Activated CD4-positive, alpha-beta T cell treated with anti-CD3 and anti-CD28 coated beads, Interleukin-2, amount 50 U/mL, for 24 hours (primary cell): ENCODE measurements around the gene RARS2.

Experiments used
- DNase-seq, 2 donors: peaks; one replicate each; pipeline ENCODE4 v3.0.0-alpha.2; 2020; ENCODE audit warnings: low read depth in 1 of 2, low spot score in 1 of 2

The RARS2 gene

DNA sequence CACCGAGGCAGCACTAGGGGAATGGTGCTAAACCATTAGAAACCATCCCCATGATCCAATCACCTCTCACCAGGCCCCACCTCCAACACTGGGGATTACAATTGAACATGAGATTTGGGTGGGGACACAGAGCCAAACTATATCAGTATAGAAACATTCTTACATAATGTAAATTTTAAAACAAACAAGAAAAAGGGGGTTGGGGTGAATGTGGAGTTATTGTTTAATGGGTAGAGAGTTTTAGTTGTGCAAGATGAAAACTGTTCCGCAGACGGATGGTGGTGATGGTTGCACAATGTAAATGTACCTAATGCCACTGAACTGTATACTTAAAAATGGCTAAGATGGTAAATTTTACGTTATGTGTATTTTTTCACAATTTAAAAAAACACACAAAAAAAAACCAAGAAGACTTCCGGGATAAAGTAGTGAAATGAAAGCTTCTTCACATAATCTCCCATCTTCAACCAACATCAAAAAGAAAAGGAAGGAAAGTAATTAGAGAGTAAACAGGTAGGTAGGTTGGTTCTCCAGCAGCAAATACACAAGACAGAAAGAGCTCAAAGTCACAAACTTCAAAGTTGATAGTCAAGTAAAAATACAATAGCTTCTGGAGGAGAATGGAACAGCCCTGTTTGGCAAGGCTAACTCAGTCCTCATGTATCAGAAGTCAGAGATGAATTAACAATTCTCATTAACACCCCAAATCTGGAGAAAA, 16.3 kb downstream of the RARS2 start:
- no peak for DNase-seq

DNA sequence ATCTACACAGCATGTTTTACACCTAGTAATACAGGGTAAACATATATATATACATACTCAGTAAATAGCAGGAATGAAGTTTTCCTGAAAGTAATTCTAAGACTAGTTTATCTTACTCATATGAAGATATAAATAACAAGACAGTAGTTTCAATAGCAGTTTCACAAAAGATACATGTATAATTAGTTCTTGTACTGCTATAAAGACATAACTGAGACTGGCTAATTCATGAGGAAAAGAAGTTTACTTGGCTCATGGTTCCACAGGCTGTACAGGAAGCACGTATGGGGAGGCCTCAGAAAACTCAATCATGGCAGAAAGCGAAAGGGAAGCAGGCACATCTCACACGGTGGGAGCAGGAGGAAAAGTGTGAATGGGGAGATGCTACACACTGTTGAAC, 16.9 kb downstream of the RARS2 start:
- no peak for DNase-seq

DNA sequence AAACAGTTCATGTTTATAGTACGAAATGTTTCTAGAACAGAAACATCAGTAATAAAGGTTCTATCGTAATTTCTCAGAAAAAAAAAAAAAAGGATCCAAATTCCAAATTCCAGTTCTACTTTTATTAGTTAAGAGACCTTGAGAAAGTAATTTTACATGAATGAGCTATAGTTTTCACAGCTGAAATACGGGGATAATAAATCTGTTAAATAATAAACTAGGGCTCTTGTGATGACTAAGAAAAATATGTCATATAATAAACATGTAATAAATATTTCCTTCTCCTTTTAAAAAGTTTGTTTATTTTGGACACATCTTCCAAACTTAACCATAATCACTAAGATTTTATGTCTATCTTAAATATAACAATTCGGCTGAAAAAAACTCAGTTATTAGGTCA, 17.8 kb downstream of the RARS2 start:
- no peak for DNase-seq

- no peak for DNase-seq
Observed at GRCh38 chr6:87561017-87561416, 28.8 kb downstream of the RARS2 start.

- DNase-seq = no peak
Observed at GRCh38 chr6:87558446-87558845, 31.3 kb downstream of the RARS2 start.

DNA sequence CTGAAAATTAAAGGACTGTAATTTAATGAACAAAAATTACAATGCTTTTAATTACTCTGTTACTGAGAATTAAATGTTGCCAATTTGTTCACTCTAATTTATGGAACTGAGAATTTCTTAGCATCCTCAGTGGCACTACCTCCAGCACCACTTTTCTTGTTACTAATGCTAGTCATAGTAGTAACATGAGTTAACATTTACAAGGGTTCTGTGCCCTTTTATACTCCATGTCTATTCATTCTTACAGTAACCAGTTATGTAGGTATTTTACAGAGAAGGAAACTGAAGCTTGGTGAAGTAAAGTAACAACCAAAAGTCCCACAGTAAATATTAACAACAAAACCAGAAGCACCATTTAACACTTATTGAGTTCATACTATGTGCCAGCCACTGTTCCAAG, 34.3 kb downstream of the RARS2 start:
- no peak for DNase-seq

DNA sequence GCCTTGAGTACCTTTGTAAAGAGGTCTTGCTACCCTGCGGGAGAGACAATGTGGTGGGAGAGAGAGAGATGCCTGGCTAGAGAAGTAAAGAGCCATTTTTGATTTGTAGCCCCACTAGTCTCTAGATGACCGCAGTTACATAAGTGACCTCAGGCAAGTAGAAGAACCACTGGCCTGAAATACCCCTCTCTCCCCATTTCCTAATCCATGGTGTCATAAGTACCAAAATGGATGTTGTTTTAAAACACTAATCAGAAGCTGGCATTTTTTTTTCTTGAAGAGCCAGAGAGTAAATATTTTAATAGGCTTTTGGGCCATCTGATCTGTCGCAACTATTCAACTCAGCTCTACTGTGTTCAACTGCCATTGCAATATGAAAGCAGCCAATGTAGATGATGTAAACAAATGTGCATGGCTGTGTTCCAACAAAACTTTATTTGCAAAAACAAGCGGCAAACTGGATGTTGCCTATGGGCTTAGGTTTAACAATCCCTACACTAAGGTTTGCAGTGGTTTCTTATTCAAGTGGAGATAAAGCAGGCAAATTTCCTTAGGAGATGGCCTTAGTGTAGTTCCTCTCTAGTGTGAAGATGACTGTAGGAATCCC, 36.5 kb downstream of the RARS2 start:
- no peak for DNase-seq

DNA sequence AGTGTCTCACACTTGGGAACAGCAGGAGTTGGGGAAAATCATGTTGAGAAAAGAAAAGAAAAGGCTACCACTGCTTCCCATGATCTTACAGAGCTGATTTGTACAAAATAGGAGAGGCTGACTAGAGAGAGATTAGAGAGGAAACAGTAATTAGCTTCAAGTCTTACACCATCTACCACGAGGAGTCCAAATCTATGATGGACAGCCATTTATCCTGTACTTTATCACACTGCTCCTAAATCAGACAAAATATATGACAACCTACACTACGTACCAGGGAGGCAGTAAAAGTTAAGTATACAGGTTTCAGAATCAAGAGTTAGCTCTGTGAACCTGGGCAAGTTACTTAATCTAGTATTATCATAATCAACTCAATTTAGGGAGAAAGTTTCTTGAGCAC, 38.0 kb downstream of the RARS2 start:
- DNase-seq = no peak

DNA sequence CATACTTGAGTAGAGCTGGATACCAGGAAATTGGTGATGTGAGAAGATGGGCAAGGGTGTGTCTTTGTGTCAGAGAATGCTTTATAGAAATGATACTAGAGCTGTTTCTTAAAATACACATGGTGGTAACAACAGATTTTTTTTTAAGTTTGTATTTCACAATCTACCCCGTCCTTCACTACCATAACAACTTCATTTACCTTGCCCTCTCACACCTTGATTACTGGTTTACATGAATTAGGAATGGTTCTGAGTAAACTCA, 45.4 kb downstream of the RARS2 start:
- no peak for DNase-seq

- no peak for DNase-seq
Observed at GRCh38 chr6:87543696-87544473, 45.9 kb downstream of the RARS2 start.

- no peak for DNase-seq
Observed at GRCh38 chr6:87541744-87542143, 48.0 kb downstream of the RARS2 start.

- no peak for DNase-seq
Observed at GRCh38 chr6:87541041-87541440, 48.7 kb downstream of the RARS2 start.

DNA sequence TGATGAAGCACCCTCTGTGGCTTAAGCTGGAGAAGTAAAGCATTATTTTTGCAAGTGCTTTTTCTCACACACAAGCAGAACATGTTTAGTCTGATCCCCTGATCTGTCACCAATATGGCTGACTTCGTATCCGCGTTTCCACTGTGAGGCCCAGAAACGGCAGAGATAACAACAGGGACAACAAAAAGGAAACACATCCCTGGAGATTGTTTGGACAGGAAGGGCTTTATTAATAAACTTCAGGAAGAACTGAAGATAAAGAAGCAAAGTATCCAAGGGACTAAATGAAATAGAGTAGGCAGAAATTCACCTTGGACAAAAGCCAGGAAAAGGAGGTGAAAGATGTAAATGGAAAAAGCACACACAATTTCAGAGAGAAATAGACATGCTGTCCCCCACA, 49.2 kb downstream of the RARS2 start:
- no peak for DNase-seq

- no peak for DNase-seq
Observed at GRCh38 chr6:87539554-87539953, 50.2 kb downstream of the RARS2 start.

- no peak for DNase-seq
Observed at GRCh38 chr6:87538510-87539260, 51.1 kb downstream of the RARS2 start.

GRCh38 chr6:87534377-87535047, 55.3 kb downstream of the RARS2 start:
- DNase-seq = no peak

- no peak for DNase-seq
Observed at GRCh38 chr6:87529221-87529620, 60.6 kb downstream of the RARS2 start.

- no peak for DNase-seq
Observed at GRCh38 chr6:87522686-87523085, 67.1 kb downstream of the RARS2 start.

DNA sequence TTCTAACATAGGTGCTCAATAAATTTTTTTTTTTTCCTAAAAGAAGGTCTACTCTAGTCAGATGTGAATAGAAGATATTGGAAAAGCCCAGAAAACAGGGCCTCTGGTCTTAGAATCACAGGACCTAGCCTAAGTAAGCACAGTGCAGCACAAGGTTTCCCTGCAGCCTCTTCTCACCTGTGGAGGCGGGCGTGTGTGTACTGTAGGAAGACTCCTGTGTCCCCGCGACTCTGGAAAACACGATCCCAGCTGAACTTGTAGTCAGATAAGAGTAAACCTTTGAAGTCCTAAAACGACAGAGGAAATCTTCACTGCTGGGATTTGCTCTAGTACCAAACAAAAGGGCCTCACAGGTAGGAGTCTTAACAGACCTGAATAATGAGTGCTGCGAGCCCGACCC, 71.3 kb downstream of the RARS2 start:
- no peak for DNase-seq

DNA sequence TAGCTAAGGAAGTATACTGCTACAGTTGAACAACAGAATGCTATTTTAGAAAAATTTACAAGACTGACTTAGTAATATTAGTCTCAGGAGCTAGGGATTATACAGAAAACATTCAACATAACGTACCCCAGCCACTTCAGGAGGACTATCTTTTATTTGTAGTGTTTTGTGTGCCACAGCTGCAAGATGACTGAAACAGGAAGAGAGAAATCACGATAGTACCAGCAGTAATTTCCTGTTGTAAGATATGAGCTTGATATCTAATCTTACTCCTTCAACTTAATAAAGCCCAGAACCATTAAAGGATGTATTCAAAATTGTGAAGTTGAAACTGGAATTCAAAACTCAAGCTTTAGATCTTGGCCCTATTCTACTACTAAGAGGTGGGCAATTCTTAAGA, 75.0 kb downstream of the RARS2 start:
- DNase-seq = no peak

GRCh38 chr6:87504441-87504840, 85.3 kb downstream of the RARS2 start:
- no peak for DNase-seq
